WTC11 (cell line): ENCODE data around the gene CD320. TPM values are rescaled to one million over a fixed set of nuclear protein-coding genes. Genes with fewer than 3 reads are reported as not detected.

Experiments
- ATAC-seq: fragments of 200-7000 bp; cut with Tn5 transposase; 2 replicates; pipeline ENCODE4 v1.10.0; 2021; ENCODE audit warnings: mild to moderate bottlenecking, moderate library complexity
- CTCF ChIA-PET: fragments of 300-600 bp; sonication (Branson Sonifier 250); formaldehyde crosslinking; loops from one replicate; lab custom pipeline; 2021; ENCODE audit warnings: antibody characterized with exemption; lab: Charles Lee
- POLR2A ChIA-PET: fragments of 350-600 bp; sonication (Branson Sonifier 250); formaldehyde crosslinking; loops from one replicate; lab custom pipeline; 2021; ENCODE audit warnings: antibody characterized with exemption; lab: Charles Lee
- DNase-seq: peaks from one replicate; pipeline ENCODE4 v3.0.0; 2021; ENCODE audit warnings: low spot score
- H3K27ac Mint-ChIP-seq: 2 replicates; pipeline ENCODE4 v1.8.0; 2021; ENCODE audit warnings: mixed read lengths
- H3K27me3 Mint-ChIP-seq: 2 replicates; pipeline ENCODE4 v1.8.0; 2021; ENCODE audit warnings: low read depth, mild to moderate bottlenecking, moderate library complexity, mixed read lengths
- H3K36me3 Mint-ChIP-seq: 2 replicates; pipeline ENCODE4 v1.8.0; 2021; ENCODE audit warnings: mixed read lengths
- H3K4me1 Mint-ChIP-seq: 2 replicates; pipeline ENCODE4 v1.8.0; 2022; ENCODE audit warnings: mixed read lengths
- H3K4me3 Mint-ChIP-seq: 2 replicates; pipeline ENCODE4 v1.8.0; 2021; ENCODE audit warnings: mild to moderate bottlenecking, moderate library complexity, mixed read lengths
- H3K9me3 Mint-ChIP-seq: 2 replicates; pipeline ENCODE4 v1.8.0; 2021; ENCODE audit warnings: mixed read lengths
- ATF1 ChIP-seq: sonication (generic); formaldehyde crosslinking; IDR thresholded peaks from 2 replicates; pipeline ENCODE4 v1.8.1; 2023; ENCODE audit warnings: mild to moderate bottlenecking, moderate library complexity, missing genetic modification reagents
- ATF2 ChIP-seq: sonication (generic); formaldehyde crosslinking; IDR thresholded peaks from 2 replicates; pipeline ENCODE4 v1.8.1; 2022; ENCODE audit warnings: low read depth, missing genetic modification reagents, borderline replicate concordance
- ATF3 ChIP-seq: sonication (generic); formaldehyde crosslinking; conservative IDR thresholded peaks from 2 replicates; pipeline ENCODE4 v1.8.1; 2022; ENCODE audit warnings: mild to moderate bottlenecking, missing genetic modification reagents
- CDX4 ChIP-seq: fragments of 250-450 bp; sonication (Bioruptor Pico); IDR thresholded peaks from 2 replicates; pipeline ENCODE4 v1.9.0; 2021; ENCODE audit warnings: moderate library complexity, mild to moderate bottlenecking, inconsistent platforms, borderline replicate concordance
- CREM ChIP-seq: sonication (generic); formaldehyde crosslinking; IDR thresholded peaks from 2 replicates; pipeline ENCODE4 v1.8.1; 2022; ENCODE audit warnings: mild to moderate bottlenecking, missing genetic modification reagents, moderate library complexity
- E2F5 ChIP-seq: sonication (generic); formaldehyde crosslinking; IDR thresholded peaks from 2 replicates; pipeline ENCODE4 v1.8.1; 2022; ENCODE audit warnings: mild to moderate bottlenecking, moderate library complexity, missing genetic modification reagents
- ELF4 ChIP-seq: sonication (generic); formaldehyde crosslinking; IDR thresholded peaks from 2 replicates; pipeline ENCODE4 v1.8.1; 2022; ENCODE audit warnings: low read depth, mild to moderate bottlenecking, moderate library complexity, missing genetic modification reagents
- EMX1 ChIP-seq: fragments of 250-450 bp; sonication (Bioruptor Pico); IDR thresholded peaks from 2 replicates; pipeline ENCODE4 v1.8.0; 2021; ENCODE audit warnings: mild to moderate bottlenecking
- MAX ChIP-seq: sonication (generic); formaldehyde crosslinking; IDR thresholded peaks from 2 replicates; pipeline ENCODE4 v1.8.0; 2022; ENCODE audit warnings: mild to moderate bottlenecking, missing genetic modification reagents
- MYBL2 ChIP-seq: sonication (generic); formaldehyde crosslinking; IDR thresholded peaks from 2 replicates; pipeline ENCODE4 v1.8.1; 2023; ENCODE audit warnings: mild to moderate bottlenecking, moderate library complexity, missing genetic modification reagents
- NFE2L1 ChIP-seq: sonication (generic); formaldehyde crosslinking; IDR thresholded peaks from 2 replicates; pipeline ENCODE4 v1.8.1; 2023; ENCODE audit warnings: missing genetic modification reagents
- NFYB ChIP-seq: sonication (generic); formaldehyde crosslinking; conservative IDR thresholded peaks from 2 replicates; pipeline ENCODE4 v1.8.0; 2022; ENCODE audit warnings: low read depth, missing genetic modification reagents
- NR2C2 ChIP-seq: sonication (generic); formaldehyde crosslinking; IDR thresholded peaks from 2 replicates; pipeline ENCODE4 v1.8.0; 2022; ENCODE audit warnings: mild to moderate bottlenecking, missing genetic modification reagents
- NR3C1 ChIP-seq: sonication (generic); formaldehyde crosslinking; conservative IDR thresholded peaks from 2 replicates; pipeline ENCODE4 v1.8.1; 2023; ENCODE audit warnings: low read depth, mild to moderate bottlenecking, missing genetic modification reagents
- PRDM15 ChIP-seq: sonication (generic); formaldehyde crosslinking; IDR thresholded peaks from 2 replicates; pipeline ENCODE4 v1.8.0; 2022; ENCODE audit warnings: missing genetic modification reagents
- PRRX2 ChIP-seq: fragments of 250-450 bp; sonication (Bioruptor Pico); IDR thresholded peaks from 2 replicates; pipeline ENCODE4 v1.8.0; 2021; ENCODE audit warnings: mild to moderate bottlenecking
- RORB ChIP-seq: fragments of 250-450 bp; sonication (Bioruptor Pico); IDR thresholded peaks from 2 replicates; pipeline ENCODE4 v1.9.0; 2021; ENCODE audit warnings: mild to moderate bottlenecking
- SMAD4 ChIP-seq: sonication (generic); formaldehyde crosslinking; IDR thresholded peaks from 2 replicates; pipeline ENCODE4 v1.8.0; 2022; ENCODE audit warnings: mild to moderate bottlenecking, missing genetic modification reagents
- TCF7 ChIP-seq: sonication (generic); formaldehyde crosslinking; IDR thresholded peaks from 2 replicates; pipeline ENCODE4 v1.8.0; 2022; ENCODE audit warnings: mild to moderate bottlenecking, low read depth, missing genetic modification reagents, moderate library complexity
- ZBTB43 ChIP-seq: sonication (generic); formaldehyde crosslinking; IDR thresholded peaks from 2 replicates; pipeline ENCODE4 v1.8.1; 2023; ENCODE audit warnings: mild to moderate bottlenecking, missing genetic modification reagents
- ZNF138 ChIP-seq: sonication (generic); formaldehyde crosslinking; conservative IDR thresholded peaks from 2 replicates; pipeline ENCODE4 v1.8.1; 2022; ENCODE audit warnings: mild to moderate bottlenecking, moderate library complexity, missing genetic modification reagents
- ZNF317 ChIP-seq: sonication (generic); formaldehyde crosslinking; IDR thresholded peaks from 2 replicates; pipeline ENCODE4 v1.8.1; 2023; ENCODE audit warnings: low read depth, mild to moderate bottlenecking, moderate library complexity, missing genetic modification reagents, borderline replicate concordance
- ZNF416 ChIP-seq: fragments of 250-450 bp; sonication (Bioruptor Pico); IDR thresholded peaks from 2 replicates; pipeline ENCODE4 v1.9.0; 2021; ENCODE audit warnings: mild to moderate bottlenecking, inconsistent platforms
- ZNF423 ChIP-seq: fragments of 250-450 bp; sonication (Bioruptor Pico); IDR thresholded peaks from 2 replicates; pipeline ENCODE4 v2.1.2; 2022; ENCODE audit warnings: mild to moderate bottlenecking, moderate library complexity
- total RNA-seq: library from RNA; stranded (reverse); gene quantifications from 3 replicates; pipeline ENCODE4 v1.2.3, GENCODE V29; 2021

The CD320 gene
- total RNA-seq, 1 experiment from 2014 or later: 107 TPM

GRCh38 chr19:8325454-8325853 is 17.3 kb upstream of the CD320 start (continued):
- TF ChIP-seq PRDM15 (CRISPR knock-in tag): no peak
- TF ChIP-seq E2F5 (CRISPR knock-in tag): no peak
- TF ChIP-seq RORB (CRISPR knock-in tag): no peak
- TF ChIP-seq EMX1 (CRISPR knock-in tag): no peak
- no peak for TF ChIP-seq NFYB (CRISPR knock-in tag)
- TF ChIP-seq ZNF138: no peak
- TF ChIP-seq NR3C1 (CRISPR knock-in tag): no peak
- no peak for TF ChIP-seq ZBTB43 (CRISPR knock-in tag)
- no peak for TF ChIP-seq ELF4 (CRISPR knock-in tag)
- TF ChIP-seq TCF7 (CRISPR knock-in tag): no peak
- no peak for TF ChIP-seq SMAD4 (CRISPR knock-in tag)
- TF ChIP-seq ATF1: no peak
- no peak for TF ChIP-seq MAX (CRISPR knock-in tag)
- no peak for TF ChIP-seq NFE2L1 (CRISPR knock-in tag)
- TF ChIP-seq, all 79 proteins: peak for 0

- ATAC-seq (peak; percentile 38), DNase-seq (no peak)
- ChIA-PET POLR2A (interaction anchor here (0.5 to 0.8 kb wide), 2 partner anchors 66 to 86 kb away, joined by 3 to 4 read pairs; no protein-coding TSS in a partner anchor), CTCF (interaction anchor here (0.5 to 3.9 kb wide), 6 partner anchors 11 to 267 kb away, joined by 3 to 25 read pairs (median 4); partner anchors contain the start of gene MARCHF2)
- Mint-ChIP-seq H3K9me3 (no peaks in the 10 kb centered on the region), H3K27ac (peak overlapping the region; percentile 45; the same call in 1 of the 2 replicates), H3K4me3 (peak overlapping the region; percentile 97; the same call in 1 of the 2 replicates), H3K36me3 (peaks cover 20% of the 10 kb centered on the region), H3K4me1 (peaks cover 24% of the 10 kb centered on the region), H3K27me3 (peaks cover 17% of the 10 kb centered on the region)
- TF ChIP-seq PRRX2 (CRISPR knock-in tag) (peak; percentile 73), NR2C2 (no peak), ZNF423 (no peak), MYBL2 (CRISPR knock-in tag) (peak; percentile 44; the same call in 1 of the 2 replicates), ATF1 (no peak), ZNF416 (CRISPR knock-in tag) (peak; percentile 88; the same call in 1 of the 2 replicates), ATF2 (CRISPR knock-in tag) (0 out of 2 replicates have a peak, but pooled peaks have one; percentile 42), CREM (CRISPR knock-in tag) (no peak), CDX4 (CRISPR knock-in tag) (no peak), NFYB (CRISPR knock-in tag) (0 out of 2 replicates have a peak, but pooled peaks have one; percentile 24), E2F5 (CRISPR knock-in tag) (no peak), ZNF317 (CRISPR knock-in tag) (no peak), ATF3 (CRISPR knock-in tag) (0 out of 2 replicates have a peak, but pooled peaks have one; percentile 46)
Measured at GRCh38 chr19:8324186-8325050, 16.3 kb upstream of the CD320 start.
